ENCODE measurements around the gene IL32.
A peak's percentile ranks its signal among the peaks of the same experiment; 100 is the strongest.

Gene IL32

GRCh38 chr16:3038256-3038655 is 27.2 kb upstream of the IL32 start:
- FAIRE-seq (no peak), DNase-seq (ENCODE audit: insufficient read length, low spot score) (no peak)
- TF ChIP-seq CTCF (IDR thresholded peaks at IDR 0.05; ENCODE audit: insufficient read depth, missing control alignments): no peak

- no peak for FAIRE-seq
These were observed 26.5 kb upstream of the IL32 start for GRCh38 chr16:3038896-3039295.

GRCh38 chr16:3042376-3042775 is 23.1 kb upstream of the IL32 start:
- no peak for TF ChIP-seq CTCF (IDR thresholded peaks at IDR 0.05; ENCODE audit: insufficient read depth, missing control alignments)
- DNase-seq (ENCODE audit: insufficient read length, low spot score) (no peak), FAIRE-seq (no peak)

More at GRCh38 chr16:3038896-3039295, 26.5 kb upstream of the IL32 start:
- DNase-seq (ENCODE audit: insufficient read length, low spot score): no peak
- no peak for TF ChIP-seq CTCF (IDR thresholded peaks at IDR 0.05; ENCODE audit: insufficient read depth, missing control alignments)

DNA sequence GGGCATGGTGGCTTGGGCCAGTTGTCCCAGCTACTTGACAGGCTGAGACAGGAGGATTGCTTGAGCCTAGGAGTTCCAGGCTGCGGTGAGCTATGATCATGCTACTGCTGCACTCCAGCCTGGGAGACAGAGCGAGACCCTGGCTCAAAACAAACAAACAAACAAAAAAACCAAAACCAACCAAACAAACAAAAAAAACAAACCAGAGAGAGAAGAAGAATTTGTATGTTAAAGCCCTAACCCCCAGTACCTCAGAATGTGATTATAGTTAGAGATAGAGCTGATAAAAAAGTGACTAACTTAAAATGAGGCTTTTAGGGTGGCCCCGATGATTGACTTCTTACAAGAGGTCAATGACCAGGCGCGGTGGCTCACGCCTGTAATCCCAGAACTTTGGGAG is 20.7 kb upstream of the IL32 start:
- DNase-seq (ENCODE audit: insufficient read length, low spot score) (no peak), FAIRE-seq (no peak)
- TF ChIP-seq CTCF (IDR thresholded peaks at IDR 0.05; ENCODE audit: insufficient read depth, missing control alignments): no peak

GRCh38 chr16:3045758-3046640 is 19.4 kb upstream of the IL32 start, which contains the start of gene MMP25:
TSS of gene MMP25 (plus strand) at chr16:3046561. CDS start at chr16:3046918, 357 bp downstream.
- FAIRE-seq (no peak), DNase-seq (ENCODE audit: insufficient read length, low spot score) (peak; percentile 63)
- TF ChIP-seq CTCF (IDR thresholded peaks at IDR 0.05; ENCODE audit: insufficient read depth, missing control alignments): no peak

DNA sequence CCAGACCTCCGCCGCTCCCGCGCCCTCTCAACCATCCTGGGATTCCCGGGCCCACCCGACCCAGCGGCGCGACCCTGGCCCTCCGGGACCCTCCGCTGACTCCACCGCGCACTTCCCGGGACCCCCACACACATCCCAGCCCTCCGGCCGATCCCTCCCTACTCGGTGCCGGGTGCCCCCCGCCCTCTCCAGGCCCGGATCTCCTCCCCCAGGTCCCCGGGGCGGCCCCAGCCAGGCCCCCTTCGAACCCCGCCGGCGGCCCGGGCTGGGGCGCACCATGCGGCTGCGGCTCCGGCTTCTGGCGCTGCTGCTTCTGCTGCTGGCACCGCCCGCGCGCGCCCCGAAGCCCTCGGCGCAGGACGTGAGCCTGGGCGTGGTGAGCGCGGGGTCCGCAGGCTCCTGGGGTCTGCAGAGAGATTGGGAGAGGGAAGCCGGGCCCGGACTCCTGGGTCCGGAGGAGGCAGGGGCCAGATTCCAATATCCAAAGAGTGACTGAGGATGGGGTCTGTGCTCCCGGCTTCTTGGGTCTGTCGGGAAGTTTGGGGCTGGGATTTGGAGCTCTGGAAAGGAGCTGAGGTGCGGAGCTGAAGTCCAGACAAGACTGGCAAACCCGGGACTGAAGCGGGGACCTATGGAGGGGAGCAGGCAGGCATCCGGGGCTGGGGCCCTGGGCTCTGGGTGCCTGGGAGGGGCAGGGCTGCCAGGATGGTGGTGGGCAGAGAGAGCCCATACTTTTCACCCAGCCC is 18.6 kb upstream of the IL32 start:
- TF ChIP-seq CTCF (IDR thresholded peaks at IDR 0.05; ENCODE audit: insufficient read depth, missing control alignments): no peak
- no peak for DNase-seq (ENCODE audit: insufficient read length, low spot score)
- no peak for FAIRE-seq

GRCh38 chr16:3047387-3047720 is 18.1 kb upstream of the IL32 start:
- FAIRE-seq (no peak), DNase-seq (ENCODE audit: insufficient read length, low spot score) (no peak)
- no peak for TF ChIP-seq CTCF (IDR thresholded peaks at IDR 0.05; ENCODE audit: insufficient read depth, missing control alignments)
